OCI-LY7 (cell line): Measurements from ENCODE around the gene ABHD6. TPM values are rescaled to one million over a fixed set of nuclear protein-coding genes. Genes with fewer than 3 reads are reported as not detected.
"Not testable (repeated sequence)": the region's sequence is repeated elsewhere in the genome, so short reads cannot be mapped to it uniquely, and the experiment has no call there.

ENCODE experiments used
- BruUV-seq: library from RNA; stranded (reverse); fragments of 400-500 nt; replicated peaks from 2 replicates; lab custom pipeline; 2021; lab: Mats Ljungman, UMichigan
- CTCF ChIA-PET: fragments of 300-600 bp; sonication (Branson Sonifier 250); formaldehyde crosslinking; loops from one replicate; lab custom pipeline; 2022; ENCODE audit warnings: antibody characterized with exemption; ENCODE audit not compliant: unreplicated experiment; lab: Charles Lee
- POLR2A ChIA-PET: fragments of 300-600 bp; sonication (Branson Sonifier 250); formaldehyde crosslinking; loops from one replicate; lab custom pipeline; 2022; ENCODE audit warnings: antibody characterized with exemption; lab: Charles Lee
- DNase-seq: peaks from one replicate; pipeline ENCODE4 v3.0.0-alpha.2; 2015; ENCODE audit warnings: low spot score
- H2AFZ ChIP-seq: fragments of 200-600 bp; sonication (generic), shearing (Covaris generic); 2 replicates; pipeline ENCODE4 v1.6.1; 2014; ENCODE audit warnings: mild to moderate bottlenecking, antibody characterized with exemption, low read length, moderate library complexity
- H3K27ac ChIP-seq: fragments of 200-600 bp; sonication (generic); 2 replicates; pipeline ENCODE4 v1.5.1; 2014; ENCODE audit warnings: mixed run types, low read depth, mild to moderate bottlenecking, moderate library complexity, low read length, inconsistent platforms; ENCODE audit not compliant: poor library complexity, severe bottlenecking
- H3K36me3 ChIP-seq: fragments of 200-600 bp; sonication (generic); 2 replicates; pipeline ENCODE4 v1.6.1; 2014; ENCODE audit warnings: mild to moderate bottlenecking, antibody characterized with exemption, low read length, moderate library complexity, mixed read lengths; ENCODE audit not compliant: insufficient read depth
- H3K4me1 ChIP-seq: fragments of 200-600 bp; sonication (generic); 2 replicates; pipeline ENCODE4 v1.5.1; 2014; ENCODE audit warnings: mild to moderate bottlenecking, low read length; ENCODE audit not compliant: insufficient read depth, poor library complexity, severe bottlenecking
- H3K4me2 ChIP-seq: fragments of 200-600 bp; sonication (generic); 2 replicates; pipeline ENCODE4 v1.6.1; 2014; ENCODE audit warnings: mild to moderate bottlenecking, low read length
- H3K4me3 ChIP-seq: fragments of 200-600 bp; sonication (generic); 2 replicates; pipeline ENCODE4 v1.5.1; 2014; ENCODE audit warnings: mild to moderate bottlenecking, low read depth, low read length; ENCODE audit not compliant: poor library complexity, severe bottlenecking
- H3K79me2 ChIP-seq: fragments of 200-600 bp; sonication (generic); 2 replicates; pipeline ENCODE4 v1.6.1; 2016; ENCODE audit warnings: low read depth, mild to moderate bottlenecking, low read length, moderate library complexity, mixed read lengths; ENCODE audit not compliant: insufficient read depth
- H3K9me2 ChIP-seq: fragments of 200-600 bp; sonication (generic); 2 replicates; pipeline ENCODE4 v1.6.1; 2016; ENCODE audit warnings: mild to moderate bottlenecking, low read length, mixed read lengths; ENCODE audit not compliant: insufficient read depth
- H3K9me3 ChIP-seq: fragments of 200-600 bp; sonication (generic); 2 replicates; pipeline ENCODE4 v1.6.1; 2014; ENCODE audit warnings: mild to moderate bottlenecking, mixed run types, low read length, mixed read lengths
- H4K20me1 ChIP-seq: fragments of 200-600 bp; sonication (generic); 2 replicates; pipeline ENCODE4 v1.6.1; 2014; ENCODE audit warnings: mild to moderate bottlenecking, antibody characterized with exemption, low read length, moderate library complexity, mixed read lengths; ENCODE audit not compliant: insufficient read depth
- EZH2phosphoT487 ChIP-seq: fragments of 200-600 bp; sonication (generic); IDR thresholded peaks from 2 replicates; pipeline ENCODE4 v1.6.1; 2018; ENCODE audit warnings: low read depth, borderline replicate concordance, mild to moderate bottlenecking, mixed run types, antibody characterized with exemption, low read length, moderate library complexity, mixed read lengths
- intact Hi-C: fragments of 100-400 bp; cut with micrococcal nuclease; formaldehyde crosslinking; loops from one replicate; pipeline ENCODE4 v1.10.0; 2022; ENCODE audit not compliant: unreplicated experiment
- total RNA-seq, 2 experiments: library from RNA; depleted of rRNA in 1 of 2; stranded (reverse); fragments of >200 nt in 1 of 2; shearing (Covaris generic) in 1 of 2; gene quantifications; 2 replicates each; pipeline ENCODE4 v1.2.3, GENCODE V29; 2014 to 2022
- TF ChIP-seq, protein P1 (sequence below): fragments of 200-600 bp; sonication (generic); conservative IDR thresholded peaks from 2 replicates; pipeline ENCODE4 v1.5.1; 2014; ENCODE audit warnings: mild to moderate bottlenecking, antibody characterized with exemption, low read length, moderate library complexity, mixed read lengths

Gene ABHD6
- total RNA-seq, 2 experiments from 2014 or later = 5.8 to 10.7 TPM

GRCh38 chr3:58218904-58219303 is 18.7 kb upstream of the ABHD6 start:
- BruUV-seq = no TSS peak
- no peaks in the 10 kb centered on the region for H4K20me1 ChIP-seq
- TF ChIP-seq, protein P1, sequence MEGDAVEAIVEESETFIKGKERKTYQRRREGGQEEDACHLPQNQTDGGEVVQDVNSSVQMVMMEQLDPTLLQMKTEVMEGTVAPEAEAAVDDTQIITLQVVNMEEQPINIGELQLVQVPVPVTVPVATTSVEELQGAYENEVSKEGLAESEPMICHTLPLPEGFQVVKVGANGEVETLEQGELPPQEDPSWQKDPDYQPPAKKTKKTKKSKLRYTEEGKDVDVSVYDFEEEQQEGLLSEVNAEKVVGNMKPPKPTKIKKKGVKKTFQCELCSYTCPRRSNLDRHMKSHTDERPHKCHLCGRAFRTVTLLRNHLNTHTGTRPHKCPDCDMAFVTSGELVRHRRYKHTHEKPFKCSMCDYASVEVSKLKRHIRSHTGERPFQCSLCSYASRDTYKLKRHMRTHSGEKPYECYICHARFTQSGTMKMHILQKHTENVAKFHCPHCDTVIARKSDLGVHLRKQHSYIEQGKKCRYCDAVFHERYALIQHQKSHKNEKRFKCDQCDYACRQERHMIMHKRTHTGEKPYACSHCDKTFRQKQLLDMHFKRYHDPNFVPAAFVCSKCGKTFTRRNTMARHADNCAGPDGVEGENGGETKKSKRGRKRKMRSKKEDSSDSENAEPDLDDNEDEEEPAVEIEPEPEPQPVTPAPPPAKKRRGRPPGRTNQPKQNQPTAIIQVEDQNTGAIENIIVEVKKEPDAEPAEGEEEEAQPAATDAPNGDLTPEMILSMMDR = no peak
- no peak for TF ChIP-seq EZH2phosphoT487
- H3K4me3 ChIP-seq = no peak overlapping the region
- no peak overlapping the region for H3K4me2 ChIP-seq
- no peak overlapping the region for H2AFZ ChIP-seq
- intact Hi-C loops = loop anchor here (5.0 kb wide), 1 partner anchor 42 kb away; no protein-coding TSS in a partner anchor
- peaks cover 22% of the 10 kb centered on the region for H3K4me1 ChIP-seq
- ChIA-PET CTCF (interaction anchor here (1.0 kb wide), 1 partner anchor 28 kb away, joined by 3 read pairs; no protein-coding TSS in a partner anchor), POLR2A (interaction anchor here (0.9 to 1.4 kb wide), 5 partner anchors 14 to 51 kb away, joined by 3 to 4 read pairs (median 3); no protein-coding TSS in a partner anchor)
- H3K79me2 ChIP-seq = no peaks in the 10 kb centered on the region
- no peaks in the 10 kb centered on the region for H3K9me2 ChIP-seq
- H3K36me3 ChIP-seq = no peaks in the 10 kb centered on the region
- H3K27ac ChIP-seq = no peak overlapping the region
- no peaks in the 10 kb centered on the region for H3K9me3 ChIP-seq
- DNase-seq = no peak

DNA sequence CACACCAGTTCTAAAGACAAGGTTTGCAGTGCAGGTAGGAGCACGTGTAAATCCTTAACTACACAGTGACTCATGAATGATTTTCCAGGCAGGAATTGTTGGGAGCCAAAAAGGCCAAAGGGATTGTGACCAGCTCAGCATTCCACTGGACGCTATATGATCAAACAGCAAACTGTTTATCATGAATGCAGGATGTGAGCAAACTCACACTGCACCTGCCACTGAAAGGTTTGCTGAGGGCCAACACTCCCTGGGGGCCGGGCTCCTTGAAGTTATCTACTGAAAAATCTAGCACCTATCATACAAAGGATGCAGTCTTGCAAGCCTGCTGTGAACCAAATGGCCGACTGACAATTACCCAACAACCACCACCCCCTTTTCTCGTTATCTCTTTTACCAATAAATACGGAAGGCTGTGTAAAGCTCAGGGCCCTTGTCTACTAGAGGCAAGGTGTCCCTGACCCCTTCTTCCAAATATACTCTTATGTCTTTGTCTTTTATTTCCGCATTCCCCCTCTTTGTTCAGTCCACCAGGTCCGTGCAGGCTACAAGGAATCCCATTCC is 15.3 kb upstream of the ABHD6 start:
- H3K4me1 ChIP-seq = peaks cover 4% of the 10 kb centered on the region
- no peaks in the 10 kb centered on the region for H3K36me3 ChIP-seq
- no peak overlapping the region for H3K4me3 ChIP-seq
- H4K20me1 ChIP-seq = no peaks in the 10 kb centered on the region
- no peaks in the 10 kb centered on the region for H3K9me2 ChIP-seq
- CTCF ChIA-PET = interaction anchor here (1.2 kb wide), 1 partner anchor 34 kb away, joined by 3 read pairs; no protein-coding TSS in a partner anchor
- BruUV-seq = no TSS peak
- H3K9me3 ChIP-seq = no peaks in the 10 kb centered on the region
- intact Hi-C loops = no loop called here
- POLR2A ChIA-PET = interaction anchor here (0.6 kb wide), 1 partner anchor 186 kb away, joined by 4 read pairs; no protein-coding TSS in a partner anchor
- no peak for TF ChIP-seq EZH2phosphoT487
- TF ChIP-seq, protein P1 = no peak
- no peak overlapping the region for H3K27ac ChIP-seq
- no peaks in the 10 kb centered on the region for H3K79me2 ChIP-seq
- no peak overlapping the region for H2AFZ ChIP-seq
- no peak overlapping the region for H3K4me2 ChIP-seq
- DNase-seq = peak; percentile 49

GRCh38 chr3:58223855-58224254 is 13.7 kb upstream of the ABHD6 start:
- Histone ChIP-seq H3K4me2 (no peak overlapping the region), H3K79me2 (no peaks in the 10 kb centered on the region), H3K36me3 (no peaks in the 10 kb centered on the region), H3K9me2 (no peaks in the 10 kb centered on the region), H3K9me3 (no peaks in the 10 kb centered on the region), H4K20me1 (no peaks in the 10 kb centered on the region), H3K4me3 (no peak overlapping the region), H3K4me1 (no peaks in the 10 kb centered on the region), H2AFZ (no peak overlapping the region), H3K27ac (no peak overlapping the region)
- ChIA-PET POLR2A (interaction anchor here (0.7 to 1.4 kb wide), 5 partner anchors 8 to 1118 kb away, joined by 3 to 6 read pairs (median 4); no protein-coding TSS in a partner anchor), CTCF (no interaction called here)
- no TSS peak for BruUV-seq
- no peak for TF ChIP-seq EZH2phosphoT487
- TF ChIP-seq, protein P1 = no peak
- intact Hi-C loops = no loop called here
- DNase-seq = no peak

- DNase-seq, H3K4me3 ChIP-seq, H4K20me1 ChIP-seq, H3K9me3 ChIP-seq, CTCF ChIA-PET, H3K9me2 ChIP-seq, H3K27ac ChIP-seq, H3K4me1 ChIP-seq, H3K36me3 ChIP-seq, intact Hi-C loops, BruUV-seq, H3K4me2 ChIP-seq, H2AFZ ChIP-seq, H3K79me2 ChIP-seq: not testable (repeated sequence)
- POLR2A ChIA-PET = interaction anchor here (0.6 kb wide), 1 partner anchor 992 kb away, joined by 5 read pairs; no protein-coding TSS in a partner anchor
Observed at GRCh38 chr3:58227933-58228332, 9.7 kb upstream of the ABHD6 start.
